ENCODE results near the gene LRP1B.

- no peak for TF ChIP-seq EP300 (IDR thresholded peaks at IDR 0.05)
- no peak for TF ChIP-seq CTCF (IDR thresholded peaks at IDR 0.05)
- TF ChIP-seq POLR2A (IDR thresholded peaks at IDR 0.05; ENCODE audit: low read depth), result no peak
These were observed 419.2 kb downstream of the LRP1B start for GRCh38 chr2:141711627-141712026.

Measured in esophagus muscularis mucosa (tissue), 4 donors.